Thoracic aorta (tissue), 2 donors: ENCODE data around the gene DNM1. TPM values are rescaled to one million over a fixed set of nuclear protein-coding genes. Genes with fewer than 3 reads are reported as not detected.

Experiments used
- ATAC-seq: fragments of 150-250 bp; one replicate; pipeline ENCODE4 v1.8.0; 2017; ENCODE audit warnings: low read depth; ENCODE audit not compliant: insufficient number of reproducible peaks, low FRiP score
- DNase-seq: peaks from one replicate; pipeline ENCODE4 v3.0.0-alpha.2; 2020; ENCODE audit warnings: low spot score
- H3K27ac ChIP-seq, 2 donors: fragments of 200-600 bp; sonication (generic); 1 replicate in 1 of 2; 2 replicates in 1 of 2; pipeline ENCODE4 v1.5.1; 2016; ENCODE audit warnings: mild to moderate bottlenecking in 2 of 2, moderate library complexity in 2 of 2
- H3K27me3 ChIP-seq: fragments of 200-600 bp; sonication (generic); replicated peaks from 2 replicates; pipeline ENCODE4 v1.6.0; 2016; ENCODE audit warnings: mild to moderate bottlenecking; ENCODE audit not compliant: insufficient read depth
- H3K36me3 ChIP-seq: fragments of 200-600 bp; sonication (generic); one replicate; pipeline ENCODE4 v1.5.1; 2016
- H3K4me1 ChIP-seq, 2 donors: fragments of 200-600 bp; sonication (generic); 1 replicate in 1 of 2; 2 replicates in 1 of 2; pipeline versions ENCODE4 v1.5.1 to v1.6.0; 2016; ENCODE audit warnings: low read depth in 2 of 2, mild to moderate bottlenecking in 1 of 2; ENCODE audit not compliant: control insufficient read depth in 1 of 2
- H3K4me3 ChIP-seq: fragments of 200-600 bp; sonication (generic); 2 replicates; pipeline ENCODE4 v1.5.1; 2016; ENCODE audit warnings: mild to moderate bottlenecking
- H3K9me3 ChIP-seq: fragments of 200-600 bp; sonication (generic); 2 replicates; pipeline ENCODE4 v1.5.1; 2016
- total RNA-seq, 2 donors: library from RNA; depleted of rRNA; stranded (reverse); fragments of >200 nt; gene quantifications; one replicate each; pipeline versions ENCODE4 v1.1.0 to v1.2.3, GENCODE V29; 2016
- TF ChIP-seq, protein P1 (sequence below): fragments of 200-600 bp; sonication (generic); IDR thresholded peaks from one replicate; pipeline ENCODE4 v1.5.1; 2019; ENCODE audit warnings: antibody characterized with exemption

Gene DNM1
- total RNA-seq, 2 donors from 2014 or later = 7.2 to 9.7 TPM

DNA sequence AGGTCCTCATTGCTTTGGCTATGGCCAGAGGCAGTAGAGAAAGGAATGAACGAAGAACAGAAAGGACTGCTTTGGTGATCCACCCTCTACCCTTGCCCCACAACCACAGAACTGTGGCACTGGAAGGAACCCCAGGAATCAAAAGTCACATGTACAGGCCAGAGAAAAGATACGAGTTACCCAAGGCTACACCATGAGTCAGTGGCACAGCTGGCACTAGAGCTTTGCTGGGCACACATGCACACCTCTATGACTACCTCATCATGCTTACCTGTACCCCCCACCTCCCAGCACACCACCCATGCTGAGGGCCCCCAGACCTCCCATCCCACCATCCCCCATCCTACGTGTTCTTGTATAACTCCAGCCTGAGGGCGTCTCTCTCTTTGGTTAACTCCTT, 59.5 kb downstream of the DNM1 start:
- Histone ChIP-seq H3K4me1 (no peaks in the 10 kb centered on the region), H3K9me3 (no peaks in the 10 kb centered on the region), H3K27ac (no peak overlapping the region), H3K36me3 (peaks cover 73% of the 10 kb centered on the region), H3K27me3 (no peaks in the 10 kb centered on the region), H3K4me3 (no peak overlapping the region)
- TF ChIP-seq, protein P1, sequence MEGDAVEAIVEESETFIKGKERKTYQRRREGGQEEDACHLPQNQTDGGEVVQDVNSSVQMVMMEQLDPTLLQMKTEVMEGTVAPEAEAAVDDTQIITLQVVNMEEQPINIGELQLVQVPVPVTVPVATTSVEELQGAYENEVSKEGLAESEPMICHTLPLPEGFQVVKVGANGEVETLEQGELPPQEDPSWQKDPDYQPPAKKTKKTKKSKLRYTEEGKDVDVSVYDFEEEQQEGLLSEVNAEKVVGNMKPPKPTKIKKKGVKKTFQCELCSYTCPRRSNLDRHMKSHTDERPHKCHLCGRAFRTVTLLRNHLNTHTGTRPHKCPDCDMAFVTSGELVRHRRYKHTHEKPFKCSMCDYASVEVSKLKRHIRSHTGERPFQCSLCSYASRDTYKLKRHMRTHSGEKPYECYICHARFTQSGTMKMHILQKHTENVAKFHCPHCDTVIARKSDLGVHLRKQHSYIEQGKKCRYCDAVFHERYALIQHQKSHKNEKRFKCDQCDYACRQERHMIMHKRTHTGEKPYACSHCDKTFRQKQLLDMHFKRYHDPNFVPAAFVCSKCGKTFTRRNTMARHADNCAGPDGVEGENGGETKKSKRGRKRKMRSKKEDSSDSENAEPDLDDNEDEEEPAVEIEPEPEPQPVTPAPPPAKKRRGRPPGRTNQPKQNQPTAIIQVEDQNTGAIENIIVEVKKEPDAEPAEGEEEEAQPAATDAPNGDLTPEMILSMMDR = no peak
- no peak for ATAC-seq
- DNase-seq = no peak

DNA sequence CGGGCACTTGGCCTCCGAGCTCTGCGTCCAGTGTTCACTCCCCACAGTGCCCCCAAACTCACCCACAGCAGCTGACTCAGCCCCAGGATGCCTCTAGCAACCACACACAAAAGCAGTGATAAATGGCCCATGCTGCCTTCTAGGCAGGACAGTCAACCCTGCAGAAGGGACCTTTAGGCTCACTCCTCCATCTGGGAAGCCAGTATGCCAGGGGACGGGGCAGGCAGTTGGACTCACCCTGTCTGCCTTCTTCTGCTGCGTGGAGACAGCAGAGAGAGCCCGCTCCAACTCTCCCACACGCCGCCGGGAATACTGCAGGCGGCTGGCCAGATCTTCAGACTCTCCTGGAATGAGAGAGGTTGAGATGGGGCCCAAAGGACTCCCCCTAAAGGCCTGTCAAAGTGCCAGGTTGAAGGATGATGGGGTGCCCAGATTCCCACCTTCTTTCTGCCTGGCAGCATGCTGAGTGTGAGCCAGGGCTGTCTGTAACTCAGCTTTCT, 62.2 kb downstream of the DNM1 start:
- TF ChIP-seq, protein P1 = no peak
- H3K9me3 ChIP-seq = no peaks in the 10 kb centered on the region
- no peaks in the 10 kb centered on the region for H3K27me3 ChIP-seq
- H3K4me1 ChIP-seq = no peaks in the 10 kb centered on the region
- peaks cover 53% of the 10 kb centered on the region for H3K36me3 ChIP-seq
- ATAC-seq = no peak
- DNase-seq = no peak
- H3K27ac ChIP-seq = no peak overlapping the region
- no peak overlapping the region for H3K4me3 ChIP-seq

DNA sequence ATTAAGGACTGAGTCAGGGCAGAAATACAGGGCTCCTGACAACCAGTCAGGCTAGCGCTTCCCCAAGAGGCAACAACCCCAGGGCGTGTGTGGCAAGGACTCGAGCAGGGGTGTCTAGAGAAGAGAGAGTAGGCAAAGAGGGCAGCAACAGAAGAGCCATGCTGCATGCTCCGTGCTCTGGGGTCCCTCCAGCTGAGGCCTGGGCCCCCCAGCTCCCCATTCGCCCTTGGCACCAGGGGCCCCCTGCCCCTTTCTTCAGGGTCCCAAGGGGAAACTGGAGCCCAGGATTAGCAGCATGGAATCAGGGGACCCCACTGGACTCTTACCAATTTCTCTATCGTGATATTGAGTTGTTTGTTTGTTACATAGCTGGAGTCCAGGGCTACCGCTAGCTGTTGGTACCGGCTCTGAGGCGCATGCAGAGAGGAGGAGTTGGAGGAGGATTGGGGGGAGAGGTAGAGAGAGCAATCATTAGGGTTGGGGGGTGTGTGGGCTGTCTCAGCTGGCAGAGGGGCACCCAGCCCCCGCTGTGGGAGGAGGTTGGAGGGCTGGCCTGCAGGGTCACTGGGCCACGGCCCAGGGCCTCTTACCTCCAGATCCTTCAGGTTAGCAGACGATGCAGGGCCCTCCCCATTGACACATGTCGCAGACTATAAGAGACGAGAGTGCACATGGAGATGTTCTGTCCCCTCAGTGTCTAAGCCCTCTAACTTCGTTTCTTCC, 63.9 kb downstream of the DNM1 start:
- no peak overlapping the region for H3K4me3 ChIP-seq
- no peak for DNase-seq
- no peaks in the 10 kb centered on the region for H3K27me3 ChIP-seq
- no peak for ATAC-seq
- H3K27ac ChIP-seq = no peak overlapping the region
- no peaks in the 10 kb centered on the region for H3K4me1 ChIP-seq
- no peaks in the 10 kb centered on the region for H3K9me3 ChIP-seq
- TF ChIP-seq, protein P1 = no peak
- peaks cover 47% of the 10 kb centered on the region for H3K36me3 ChIP-seq

DNA sequence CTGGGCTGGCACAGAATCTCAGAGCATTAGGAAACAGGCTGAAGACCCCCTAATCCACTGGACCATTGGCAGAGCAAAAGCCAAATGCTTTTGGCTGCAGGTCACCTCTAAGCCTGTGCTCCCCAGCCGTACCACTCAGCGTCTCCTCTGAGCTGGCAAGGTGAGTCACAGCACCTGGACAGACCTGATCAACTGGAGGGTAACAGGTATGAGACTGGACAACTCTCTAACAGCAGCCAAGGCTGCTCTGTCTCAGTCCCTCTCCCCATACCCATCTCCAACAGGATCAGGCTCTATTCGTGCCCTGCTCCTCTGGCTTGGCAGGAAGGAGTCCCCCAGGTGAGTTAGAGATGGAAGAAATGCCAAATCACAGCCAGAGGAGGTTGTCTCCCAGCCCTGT, 67.9 kb downstream of the DNM1 start:
- Histone ChIP-seq H3K27ac (no peak overlapping the region), H3K36me3 (peaks cover 46% of the 10 kb centered on the region), H3K9me3 (no peaks in the 10 kb centered on the region), H3K4me3 (no peak overlapping the region), H3K27me3 (no peaks in the 10 kb centered on the region), H3K4me1 (peaks cover 12 to 22% of the 10 kb centered on the region in 2 donors)
- DNase-seq (no peak), ATAC-seq (no peak)
- TF ChIP-seq, protein P1 = no peak

DNA sequence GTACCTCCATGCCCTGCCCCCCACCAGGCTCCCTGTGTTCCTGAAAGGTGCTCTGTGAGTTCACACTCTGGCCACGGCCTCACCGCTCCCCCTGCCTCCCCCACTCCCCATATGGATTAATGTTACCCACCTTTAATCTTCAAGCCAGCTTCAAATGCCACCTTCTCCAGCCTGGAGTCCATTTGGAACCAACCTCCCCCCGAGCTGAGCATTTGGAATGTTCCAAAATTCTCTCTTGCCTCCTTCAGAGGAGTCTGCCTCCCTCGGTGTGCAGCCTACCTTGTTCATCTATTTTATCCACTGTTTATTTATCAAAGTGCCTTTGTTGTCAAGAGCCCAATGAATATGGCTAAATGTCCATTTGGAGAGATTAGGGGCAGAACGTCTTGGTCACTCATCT, 68.3 kb downstream of the DNM1 start:
- DNase-seq (no peak), ATAC-seq (no peak)
- Histone ChIP-seq H3K27me3 (no peaks in the 10 kb centered on the region), H3K27ac (no peak overlapping the region), H3K36me3 (peaks cover 43% of the 10 kb centered on the region), H3K9me3 (no peaks in the 10 kb centered on the region), H3K4me3 (no peak overlapping the region), H3K4me1 (peaks cover 12 to 22% of the 10 kb centered on the region in 2 donors)
- TF ChIP-seq, protein P1 = no peak
